Activated naive CD4-positive, alpha-beta T cell treated with anti-CD3 and anti-CD28 coated beads for 36 hours (primary cell): ENCODE measurements around the gene WBP2NL. TPM values are rescaled to one million over a fixed set of nuclear protein-coding genes. Genes with fewer than 3 reads are reported as not detected.

Experiments used
- CTCF ChIA-PET: fragments of 350-600 bp; sonication (Branson Sonifier 250); formaldehyde crosslinking; loops from one replicate; lab custom pipeline; 2021; ENCODE audit warnings: antibody characterized with exemption; lab: Charles Lee
- DNase-seq: peaks from one replicate; pipeline ENCODE4 v3.0.0-alpha.2; 2020
- H3K27ac Mint-ChIP-seq: one replicate; pipeline ENCODE4 v1.8.0; 2021; ENCODE audit warnings: mild to moderate bottlenecking, mixed read lengths
- H3K27me3 Mint-ChIP-seq: one replicate; pipeline ENCODE4 v1.8.0; 2021; ENCODE audit warnings: low read depth, mixed read lengths
- H3K36me3 Mint-ChIP-seq: one replicate; pipeline ENCODE4 v1.8.0; 2021; ENCODE audit warnings: low read depth, mixed read lengths
- H3K4me1 Mint-ChIP-seq: one replicate; pipeline ENCODE4 v1.8.0; 2021; ENCODE audit warnings: low read depth, mixed read lengths
- H3K4me3 Mint-ChIP-seq: one replicate; pipeline ENCODE4 v1.8.0; 2021; ENCODE audit warnings: mild to moderate bottlenecking, moderate library complexity, mixed read lengths
- H3K9me3 Mint-ChIP-seq: one replicate; pipeline ENCODE4 v1.8.0; 2021; ENCODE audit warnings: mixed read lengths
- intact Hi-C: fragments of 100-400 bp; cut with micrococcal nuclease; formaldehyde crosslinking; loops from one replicate; pipeline ENCODE4 v1.15.1; 2023
- total RNA-seq, 2 experiments: library from RNA; stranded (reverse); gene quantifications; one replicate each; pipeline ENCODE4 v1.2.3, GENCODE V29; 2021

The WBP2NL gene
- total RNA-seq, 2 experiments from 2014 or later = 0.50 to 0.74 TPM

- intact Hi-C loops = no loop called here
- H3K27ac Mint-ChIP-seq = no peak overlapping the region
- CTCF ChIA-PET = interaction anchor here (0.7 kb wide), 1 partner anchor 49 kb away, joined by 3 read pairs; no protein-coding TSS in a partner anchor
Measured at GRCh38 chr22:42016111-42016510, 17.5 kb downstream of the WBP2NL start.

GRCh38 chr22:42018224-42018623 lies 19.6 kb downstream of the WBP2NL start:
- H3K27ac Mint-ChIP-seq = peak overlapping the region; percentile 63
- H3K4me1 Mint-ChIP-seq = peaks cover 10% of the 10 kb centered on the region
- CTCF ChIA-PET = no interaction called here
- H3K36me3 Mint-ChIP-seq = no peaks in the 10 kb centered on the region
- H3K27me3 Mint-ChIP-seq = no peaks in the 10 kb centered on the region
- H3K4me3 Mint-ChIP-seq = no peak overlapping the region
- no peaks in the 10 kb centered on the region for H3K9me3 Mint-ChIP-seq
- intact Hi-C loops = no loop called here
- no peak for DNase-seq

More at GRCh38 chr22:42016111-42016510, 17.5 kb downstream of the WBP2NL start:
- H3K9me3 Mint-ChIP-seq = peaks cover 2% of the 10 kb centered on the region
- DNase-seq = no peak
- no peaks in the 10 kb centered on the region for H3K27me3 Mint-ChIP-seq
- H3K4me3 Mint-ChIP-seq = no peak overlapping the region
- no peaks in the 10 kb centered on the region for H3K4me1 Mint-ChIP-seq
- H3K36me3 Mint-ChIP-seq = no peaks in the 10 kb centered on the region

- Mint-ChIP-seq H3K27ac (no peak overlapping the region), H3K9me3 (no peaks in the 10 kb centered on the region), H3K4me3 (no peak overlapping the region), H3K4me1 (peaks cover 14% of the 10 kb centered on the region), H3K36me3 (no peaks in the 10 kb centered on the region), H3K27me3 (no peaks in the 10 kb centered on the region)
- no peak for DNase-seq
- intact Hi-C loops = no loop called here
- CTCF ChIA-PET = no interaction called here
Measured at GRCh38 chr22:42021571-42021970, 23.0 kb downstream of the WBP2NL start.

DNA sequence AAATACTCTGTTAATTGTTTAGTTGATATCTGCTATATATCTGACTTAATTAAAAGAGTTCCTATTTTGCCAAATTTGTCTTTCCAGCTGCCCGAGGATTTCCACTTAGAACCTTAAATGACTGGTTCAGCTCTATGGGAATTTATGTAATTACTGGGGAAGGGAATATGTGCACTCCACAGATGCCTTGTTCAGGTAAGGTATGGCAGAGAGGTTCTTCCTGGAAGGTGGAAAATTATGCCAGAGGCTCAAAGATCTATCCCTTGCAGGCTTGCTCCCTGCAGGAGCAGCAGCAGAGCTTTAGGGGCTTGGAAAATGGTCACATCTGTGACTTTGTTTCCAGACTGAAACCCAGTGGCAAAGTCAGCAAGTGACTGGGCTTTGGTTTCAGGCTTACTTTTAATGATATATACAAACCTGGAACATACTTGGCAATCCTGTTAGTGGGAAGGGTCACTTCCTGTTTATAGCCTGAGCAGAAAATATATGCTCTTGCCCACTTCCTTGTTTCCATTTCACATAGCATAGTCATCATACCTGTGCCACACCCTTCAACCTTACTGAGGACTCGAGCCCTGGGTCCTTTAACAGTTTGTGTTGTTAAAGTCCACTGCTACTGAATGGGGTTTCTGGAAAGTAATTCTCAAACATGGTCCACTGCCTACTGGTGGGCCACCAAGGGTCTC lies 23.7 kb downstream of the WBP2NL start:
- no peak overlapping the region for H3K4me3 Mint-ChIP-seq
- no peaks in the 10 kb centered on the region for H3K27me3 Mint-ChIP-seq
- H3K27ac Mint-ChIP-seq = no peak overlapping the region
- CTCF ChIA-PET = no interaction called here
- H3K9me3 Mint-ChIP-seq = no peaks in the 10 kb centered on the region
- intact Hi-C loops = loop anchor here (1.0 kb wide), 1 partner anchor 9 kb away; no protein-coding TSS in a partner anchor
- peaks cover 14% of the 10 kb centered on the region for H3K4me1 Mint-ChIP-seq
- DNase-seq = no peak
- H3K36me3 Mint-ChIP-seq = no peaks in the 10 kb centered on the region

GRCh38 chr22:42025421-42025820 lies 26.8 kb downstream of the WBP2NL start:
- intact Hi-C loops = no loop called here
- no peak overlapping the region for H3K4me3 Mint-ChIP-seq
- H3K27ac Mint-ChIP-seq = no peak overlapping the region
- CTCF ChIA-PET = no interaction called here
- no peaks in the 10 kb centered on the region for H3K27me3 Mint-ChIP-seq
- peaks cover 18% of the 10 kb centered on the region for H3K4me1 Mint-ChIP-seq
- DNase-seq = no peak
- H3K9me3 Mint-ChIP-seq = no peaks in the 10 kb centered on the region
- H3K36me3 Mint-ChIP-seq = no peaks in the 10 kb centered on the region

DNA sequence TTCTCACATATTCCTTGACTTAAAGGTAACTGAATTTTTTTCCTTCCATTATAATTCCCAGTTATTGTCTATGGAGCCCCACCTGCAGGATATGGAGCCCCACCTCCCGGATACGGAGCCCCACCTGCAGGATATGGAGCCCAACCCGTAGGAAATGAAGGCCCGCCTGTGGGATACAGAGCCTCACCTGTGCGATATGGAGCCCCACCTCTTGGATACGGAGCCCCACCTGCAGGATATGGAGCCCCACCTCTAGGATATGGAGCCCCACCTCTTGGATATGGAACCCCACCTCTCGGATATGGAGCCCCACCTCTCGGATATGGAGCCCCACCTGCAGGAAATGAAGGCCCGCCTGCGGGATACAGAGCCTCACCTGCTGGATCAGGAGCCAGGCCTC lies 28.1 kb downstream of the WBP2NL start:
- Mint-ChIP-seq H3K27ac (no peak overlapping the region), H3K9me3 (no peaks in the 10 kb centered on the region), H3K27me3 (no peaks in the 10 kb centered on the region), H3K4me1 (peaks cover 31% of the 10 kb centered on the region), H3K4me3 (no peak overlapping the region), H3K36me3 (no peaks in the 10 kb centered on the region)
- intact Hi-C loops = no loop called here
- CTCF ChIA-PET = no interaction called here
- DNase-seq = no peak

DNA sequence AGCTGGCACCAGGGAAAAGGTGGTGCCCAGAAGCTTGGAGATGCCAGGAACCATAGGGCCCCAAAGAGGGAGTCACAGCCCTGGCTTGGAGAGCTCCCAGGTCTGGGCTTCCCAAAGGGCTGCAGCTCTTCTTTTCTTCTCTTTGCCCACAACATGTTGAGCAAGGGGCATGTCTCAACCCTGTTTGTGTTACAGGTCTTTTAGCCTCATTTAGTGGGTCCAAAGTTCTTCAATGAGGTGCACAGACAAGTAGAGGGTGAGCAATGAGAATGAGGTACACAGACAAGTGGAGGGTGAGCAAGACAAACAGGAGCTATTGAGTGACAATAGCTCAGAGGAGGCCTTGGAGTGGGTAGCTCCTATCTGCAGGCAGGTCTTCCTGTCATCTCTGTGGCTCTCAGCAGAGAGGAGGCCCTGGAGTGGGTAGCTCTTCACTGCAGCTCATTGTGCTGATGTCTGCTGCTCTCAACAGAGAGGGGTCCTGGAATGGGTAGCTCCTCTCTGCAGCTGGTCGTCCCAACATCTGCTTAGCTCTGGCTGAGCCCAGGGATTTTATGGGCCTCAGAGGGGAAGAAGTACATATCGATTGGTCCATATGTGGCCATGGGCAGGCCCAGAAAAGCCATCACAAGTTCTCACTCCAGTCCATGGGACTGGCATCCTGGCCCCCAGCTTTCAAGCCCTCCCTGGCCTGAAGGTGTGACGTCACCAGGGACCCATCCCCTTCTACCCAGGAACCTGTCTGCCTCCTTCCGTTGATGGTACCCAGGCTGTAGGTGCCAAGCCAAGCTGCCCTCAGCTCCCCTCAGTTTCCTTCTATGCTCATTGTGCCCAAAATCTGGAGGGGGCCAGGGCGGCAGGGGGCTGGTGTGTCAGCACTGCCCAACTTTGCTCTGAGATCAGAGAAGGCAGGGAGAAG lies 34.9 kb downstream of the WBP2NL start:
- Mint-ChIP-seq H3K27ac (no peak overlapping the region), H3K9me3 (peaks cover 18% of the 10 kb centered on the region), H3K4me1 (peaks cover 20% of the 10 kb centered on the region), H3K36me3 (peaks cover 9% of the 10 kb centered on the region), H3K4me3 (no peak overlapping the region), H3K27me3 (no peaks in the 10 kb centered on the region)
- peak; percentile 42 for DNase-seq
- intact Hi-C loops = no loop called here
- CTCF ChIA-PET = interaction anchor here (0.6 to 1.0 kb wide), 2 partner anchors 21 to 228 kb away, joined by 3 to 4 read pairs; no protein-coding TSS in a partner anchor

GRCh38 chr22:42035256-42035655 lies 36.7 kb downstream of the WBP2NL start:
- no peaks in the 10 kb centered on the region for H3K27me3 Mint-ChIP-seq
- H3K36me3 Mint-ChIP-seq = peaks cover 9% of the 10 kb centered on the region
- CTCF ChIA-PET = no interaction called here
- no peak for DNase-seq
- intact Hi-C loops = no loop called here
- no peak overlapping the region for H3K27ac Mint-ChIP-seq
- H3K9me3 Mint-ChIP-seq = peaks cover 18% of the 10 kb centered on the region
- peaks cover 17% of the 10 kb centered on the region for H3K4me1 Mint-ChIP-seq
- H3K4me3 Mint-ChIP-seq = no peak overlapping the region

- DNase-seq = no peak
- CTCF ChIA-PET = interaction anchor here (0.7 kb wide), 1 partner anchor 136 kb away, joined by 5 read pairs; no protein-coding TSS in a partner anchor
- Mint-ChIP-seq H3K4me1 (no peaks in the 10 kb centered on the region), H3K27ac (no peak overlapping the region), H3K27me3 (no peaks in the 10 kb centered on the region), H3K9me3 (peaks cover 12% of the 10 kb centered on the region), H3K4me3 (no peak overlapping the region), H3K36me3 (peaks cover 6% of the 10 kb centered on the region)
- intact Hi-C loops = no loop called here
Measured at GRCh38 chr22:42039271-42039670, 40.7 kb downstream of the WBP2NL start.

DNA sequence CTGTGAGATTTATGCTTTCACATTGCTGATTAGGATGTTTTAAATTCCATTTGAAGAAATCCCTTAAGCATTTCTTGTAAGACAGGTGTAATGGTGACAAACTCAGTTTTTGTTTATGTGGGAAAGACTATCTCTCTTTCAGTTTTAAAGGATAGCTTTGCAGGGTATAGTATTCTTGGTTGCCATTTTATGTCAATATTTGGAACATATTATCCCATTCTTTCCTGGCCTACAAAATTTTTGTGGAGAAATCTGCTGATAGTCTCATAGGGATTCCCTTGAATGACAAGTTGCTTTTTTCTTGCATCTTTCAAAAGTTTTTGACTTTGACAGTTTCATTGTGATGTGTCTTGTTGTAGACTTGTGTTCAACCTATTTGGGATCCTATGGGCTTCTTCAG lies 43.2 kb downstream of the WBP2NL start:
- H3K27me3 Mint-ChIP-seq = no peaks in the 10 kb centered on the region
- no peak overlapping the region for H3K4me3 Mint-ChIP-seq
- no peak overlapping the region for H3K27ac Mint-ChIP-seq
- CTCF ChIA-PET = no interaction called here
- H3K36me3 Mint-ChIP-seq = peaks cover 6% of the 10 kb centered on the region
- intact Hi-C loops = no loop called here
- DNase-seq = no peak
- H3K9me3 Mint-ChIP-seq = peaks cover 8% of the 10 kb centered on the region
- H3K4me1 Mint-ChIP-seq = no peaks in the 10 kb centered on the region

GRCh38 chr22:42050641-42051180 lies 52.1 kb downstream of the WBP2NL start:
- no peak overlapping the region for H3K27ac Mint-ChIP-seq
- intact Hi-C loops = no loop called here
- no peaks in the 10 kb centered on the region for H3K27me3 Mint-ChIP-seq
- H3K36me3 Mint-ChIP-seq = no peaks in the 10 kb centered on the region
- CTCF ChIA-PET = no interaction called here
- no peaks in the 10 kb centered on the region for H3K9me3 Mint-ChIP-seq
- H3K4me3 Mint-ChIP-seq = no peak overlapping the region
- no peaks in the 10 kb centered on the region for H3K4me1 Mint-ChIP-seq
- DNase-seq = no peak

GRCh38 chr22:42052765-42053164 lies 54.2 kb downstream of the WBP2NL start:
- Mint-ChIP-seq H3K27ac (no peak overlapping the region), H3K9me3 (peaks cover 9% of the 10 kb centered on the region), H3K27me3 (no peaks in the 10 kb centered on the region), H3K4me3 (no peak overlapping the region), H3K36me3 (peaks cover 9% of the 10 kb centered on the region), H3K4me1 (no peaks in the 10 kb centered on the region)
- CTCF ChIA-PET = no interaction called here
- no peak for DNase-seq
- intact Hi-C loops = no loop called here
